Keratinocyte (primary cell): ENCODE results near the gene FBH1.
"Not testable (repeated sequence)": the region's sequence is repeated elsewhere in the genome, so short reads cannot be mapped to it uniquely, and the experiment has no call there.

ENCODE experiments used
- CTCF ChIP-seq, 3 experiments: IDR thresholded peaks in 1 of 3; conservative IDR thresholded peaks in 1 of 3; optimal IDR thresholded peaks in 1 of 3; 2 replicates in 2 of 3; 3 replicates in 1 of 3; pipeline versions ENCODE3 to v1.5.1; 2011; ENCODE audit warnings: low read length in 3 of 3, mild to moderate bottlenecking in 3 of 3, moderate library complexity in 2 of 3, control low read depth in 1 of 3, inconsistent platforms in 1 of 3; ENCODE audit not compliant: insufficient read depth in 2 of 3; ENCODE audit errors: extremely low read depth in 1 of 3
- EZH2 ChIP-seq: IDR thresholded peaks from one replicate; pipeline ENCODE4 v1.6.1; 2012; ENCODE audit warnings: inconsistent platforms, mild to moderate bottlenecking, low read length, moderate library complexity

DNA sequence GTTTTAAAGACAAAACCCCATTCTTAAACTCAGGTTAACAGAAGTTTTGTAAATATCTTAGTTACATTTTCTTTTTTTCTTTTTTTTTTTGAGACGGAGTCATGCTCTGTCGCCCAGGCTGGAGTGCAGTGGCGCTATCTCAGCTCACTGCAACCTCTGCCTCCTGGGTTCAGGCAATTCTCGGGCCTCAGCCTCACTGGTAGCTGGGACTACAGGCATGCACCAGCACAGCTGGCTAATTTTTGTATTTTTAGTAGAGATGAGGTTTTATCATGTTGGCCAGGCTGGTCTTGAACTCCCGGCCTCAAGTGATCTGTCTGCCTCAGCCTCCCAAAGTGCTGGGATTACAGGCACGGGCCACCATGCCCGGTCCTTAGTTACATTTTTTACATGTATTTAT lies 13.0 kb upstream of the FBH1 start:
- not testable (repeated sequence) for TF ChIP-seq CTCF (optimal IDR thresholded peaks at IDR 0.05 in 1 of 3, IDR thresholded peaks at IDR 0.05 in 1 of 3, conservative IDR thresholded peaks at IDR 0.05 in 1 of 3; ENCODE audit: extremely low read depth in 1 of 3, insufficient read depth in 2 of 3, low read length in 3 of 3); EZH2
